ENCODE results near the gene GAREM1. TPM values are rescaled to one million over a fixed set of nuclear protein-coding genes. Genes with fewer than 3 reads are reported as not detected.

The GAREM1 gene
- total and polyA plus RNA-seq, 9 of the 15 experiments (the other 6 are each of a cell fraction or from before 2014, with no cell fraction given), result 0.03 to 0.33 (median 0.07) TPM; not detected in 1

- Histone ChIP-seq H3K9me3 (replicated peaks; ENCODE audit: control insufficient read depth, insufficient read depth, low read depth, low read length) (no peaks in the 10 kb centered on the region), H2AFZ (ENCODE audit: low read depth, low read length) (no peak overlapping the region), H3K36me3 (ENCODE audit: control insufficient read depth, insufficient read depth, low read length) (no peaks in the 10 kb centered on the region), H3K4me1 (replicated peaks in 1 of 2; ENCODE audit: control insufficient read depth in 2 of 2, insufficient read depth in 2 of 2, low read length in 2 of 2) (no peaks in the 10 kb centered on the region), H4K20me1 (replicated peaks; ENCODE audit: control insufficient read depth, insufficient read depth, low read length) (no peaks in the 10 kb centered on the region), H3K27ac (ENCODE audit: extremely low read depth, low read depth, low read length) (no peak overlapping the region), H3K9ac (ENCODE audit: insufficient read depth in 1 of 2, low read depth in 2 of 2, low read length in 2 of 2) (no peak overlapping the region), H3K9me1 (ENCODE audit: control insufficient read depth, insufficient read depth, low read length) (no peaks in the 10 kb centered on the region), H3K79me2 (ENCODE audit: control insufficient read depth, insufficient read depth, low read length) (no peaks in the 10 kb centered on the region), H3K4me3 (no peak overlapping the region), H3K27me3 (ENCODE audit: control insufficient read depth in 2 of 2, insufficient read depth in 2 of 2, low read length in 2 of 2) (0 out of 5 replicates have a peak, but pooled peaks cover 0 to 2% of the 10 kb centered on the region in 2 experiments), H3K4me2 (ENCODE audit: insufficient read depth, low read length) (no peak overlapping the region)
- intact Hi-C loops (cut with micrococcal nuclease), result no loop called here
- ChIA-PET CTCF (ENCODE audit: low intra/inter-chr PET ratio) (no interaction called here), POLR2A (no interaction called here)
- ATAC-seq (no peak), DNase-seq (ENCODE audit: extremely low read depth in 1 of 4, low spot score in 3 of 4) (no peak), FAIRE-seq (no peak)
- in situ Hi-C loops (cut with MboI), result no loop called here
- 0% methylated on average over 2 of the region's 2 CpGs for WGBS (ENCODE audit: insufficient coverage, low coverage, missing lambda C conversion rate)
- no TSS peak for BruUV-seq (replicated peaks)
- TF ChIP-seq RERE (CRISPR knock-in tag; IDR thresholded peaks at IDR 0.05; ENCODE audit: borderline replicate concordance) (no peak), TRIM24 (IDR thresholded peaks at IDR 0.05) (no peak), RAD21 (CRISPR knock-in tag; conservative IDR thresholded peaks at IDR 0.05 in 1 of 2, IDR thresholded peaks at IDR 0.05 in 1 of 2) (no peak), RB1 (IDR thresholded peaks at IDR 0.05; ENCODE audit: low read depth) (no peak)
- TF ChIP-seq, protein P1, sequence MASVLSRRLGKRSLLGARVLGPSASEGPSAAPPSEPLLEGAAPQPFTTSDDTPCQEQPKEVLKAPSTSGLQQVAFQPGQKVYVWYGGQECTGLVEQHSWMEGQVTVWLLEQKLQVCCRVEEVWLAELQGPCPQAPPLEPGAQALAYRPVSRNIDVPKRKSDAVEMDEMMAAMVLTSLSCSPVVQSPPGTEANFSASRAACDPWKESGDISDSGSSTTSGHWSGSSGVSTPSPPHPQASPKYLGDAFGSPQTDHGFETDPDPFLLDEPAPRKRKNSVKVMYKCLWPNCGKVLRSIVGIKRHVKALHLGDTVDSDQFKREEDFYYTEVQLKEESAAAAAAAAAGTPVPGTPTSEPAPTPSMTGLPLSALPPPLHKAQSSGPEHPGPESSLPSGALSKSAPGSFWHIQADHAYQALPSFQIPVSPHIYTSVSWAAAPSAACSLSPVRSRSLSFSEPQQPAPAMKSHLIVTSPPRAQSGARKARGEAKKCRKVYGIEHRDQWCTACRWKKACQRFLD (CRISPR knock-in tag; IDR thresholded peaks at IDR 0.05), result no peak
Observed at GRCh38 chr18:32276256-32276655, 194.4 kb downstream of the GAREM1 start.
